ENCODE data around the gene COA5.

COA5 gene

DNA sequence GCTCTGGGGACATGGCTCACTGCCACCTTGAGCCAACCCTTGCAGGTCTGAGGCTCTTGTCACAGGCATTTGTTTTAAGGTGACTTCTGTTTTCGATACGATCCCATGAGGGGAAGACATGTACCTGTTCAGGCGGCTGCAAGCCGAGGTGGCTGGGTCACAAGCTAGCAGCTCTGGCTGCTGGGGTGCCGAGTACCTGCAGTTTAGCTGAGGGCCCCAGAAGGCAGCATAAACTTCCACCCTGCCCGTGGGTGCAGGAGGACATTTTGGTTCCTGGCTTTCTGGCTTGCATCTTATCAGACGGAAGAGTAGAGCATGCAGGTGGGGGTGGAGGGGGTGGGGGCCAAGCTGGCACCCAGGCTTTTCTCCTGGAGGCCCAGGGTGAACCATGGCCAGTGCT, 28.4 kb downstream of the COA5 start:
- no peak overlapping the region for H3K27ac ChIP-seq
- H3K27me3 ChIP-seq (ENCODE audit: control insufficient read depth, insufficient read depth, low read length), result no peaks in the 10 kb centered on the region
- H3K4me1 ChIP-seq, result no peaks in the 10 kb centered on the region
- H2AFZ ChIP-seq, result no peak overlapping the region
- no peaks in the 10 kb centered on the region for H3K79me2 ChIP-seq
- TF ChIP-seq, protein P1, sequence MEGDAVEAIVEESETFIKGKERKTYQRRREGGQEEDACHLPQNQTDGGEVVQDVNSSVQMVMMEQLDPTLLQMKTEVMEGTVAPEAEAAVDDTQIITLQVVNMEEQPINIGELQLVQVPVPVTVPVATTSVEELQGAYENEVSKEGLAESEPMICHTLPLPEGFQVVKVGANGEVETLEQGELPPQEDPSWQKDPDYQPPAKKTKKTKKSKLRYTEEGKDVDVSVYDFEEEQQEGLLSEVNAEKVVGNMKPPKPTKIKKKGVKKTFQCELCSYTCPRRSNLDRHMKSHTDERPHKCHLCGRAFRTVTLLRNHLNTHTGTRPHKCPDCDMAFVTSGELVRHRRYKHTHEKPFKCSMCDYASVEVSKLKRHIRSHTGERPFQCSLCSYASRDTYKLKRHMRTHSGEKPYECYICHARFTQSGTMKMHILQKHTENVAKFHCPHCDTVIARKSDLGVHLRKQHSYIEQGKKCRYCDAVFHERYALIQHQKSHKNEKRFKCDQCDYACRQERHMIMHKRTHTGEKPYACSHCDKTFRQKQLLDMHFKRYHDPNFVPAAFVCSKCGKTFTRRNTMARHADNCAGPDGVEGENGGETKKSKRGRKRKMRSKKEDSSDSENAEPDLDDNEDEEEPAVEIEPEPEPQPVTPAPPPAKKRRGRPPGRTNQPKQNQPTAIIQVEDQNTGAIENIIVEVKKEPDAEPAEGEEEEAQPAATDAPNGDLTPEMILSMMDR (IDR thresholded peaks at IDR 0.05), result no peak
- H3K4me2 ChIP-seq (ENCODE audit: low read length), result no peak overlapping the region
- H3K9me3 ChIP-seq (ENCODE audit: control insufficient read depth, low read length), result no peaks in the 10 kb centered on the region
- no peak overlapping the region for H3K4me3 ChIP-seq (ENCODE audit: low read depth, low read length)
- H3K9ac ChIP-seq, result no peak overlapping the region
- H3K36me3 ChIP-seq (ENCODE audit: control insufficient read depth, insufficient read depth, low read length), result no peaks in the 10 kb centered on the region

GRCh38 chr2:98578231-98578630, 30.1 kb downstream of the COA5 start:
- Histone ChIP-seq H3K27me3 (ENCODE audit: control insufficient read depth, insufficient read depth, low read length) (no peaks in the 10 kb centered on the region), H2AFZ (no peak overlapping the region), H3K9me3 (ENCODE audit: control insufficient read depth, low read length) (no peaks in the 10 kb centered on the region), H3K27ac (no peak overlapping the region), H3K4me2 (ENCODE audit: low read length) (no peak overlapping the region), H3K36me3 (ENCODE audit: control insufficient read depth, insufficient read depth, low read length) (no peaks in the 10 kb centered on the region), H3K79me2 (no peaks in the 10 kb centered on the region), H3K9ac (no peak overlapping the region), H3K4me3 (ENCODE audit: low read depth, low read length) (no peak overlapping the region), H3K4me1 (no peaks in the 10 kb centered on the region)
- TF ChIP-seq, protein P1 (IDR thresholded peaks at IDR 0.05), result no peak

DNA sequence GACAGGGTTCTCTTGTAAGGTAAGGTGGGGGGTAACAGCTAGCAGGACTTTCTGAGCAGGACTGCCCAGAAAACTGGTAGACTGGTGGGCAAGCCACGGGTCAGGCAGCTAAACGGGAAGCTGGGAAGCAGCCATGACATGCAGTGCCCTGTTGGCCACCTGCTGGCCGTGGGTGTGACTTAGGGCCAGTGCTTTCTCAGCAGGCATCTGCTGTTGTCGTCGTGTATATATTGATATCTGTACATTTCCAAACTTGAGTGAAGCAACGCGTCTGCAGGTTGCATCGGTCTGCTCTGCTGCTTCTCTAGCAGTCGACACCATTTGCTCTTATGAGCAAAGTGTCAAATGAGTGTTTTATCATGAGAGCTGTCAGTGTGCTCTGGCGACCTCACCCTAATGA, 31.0 kb downstream of the COA5 start:
- H3K9ac ChIP-seq, result no peak overlapping the region
- H3K27ac ChIP-seq, result no peak overlapping the region
- no peaks in the 10 kb centered on the region for H3K9me3 ChIP-seq (ENCODE audit: control insufficient read depth, low read length)
- no peaks in the 10 kb centered on the region for H3K79me2 ChIP-seq
- TF ChIP-seq, protein P1 (IDR thresholded peaks at IDR 0.05), result no peak
- H3K27me3 ChIP-seq (ENCODE audit: control insufficient read depth, insufficient read depth, low read length), result no peaks in the 10 kb centered on the region
- no peaks in the 10 kb centered on the region for H3K36me3 ChIP-seq (ENCODE audit: control insufficient read depth, insufficient read depth, low read length)
- H2AFZ ChIP-seq, result no peak overlapping the region
- no peak overlapping the region for H3K4me2 ChIP-seq (ENCODE audit: low read length)
- no peaks in the 10 kb centered on the region for H3K4me1 ChIP-seq
- no peak overlapping the region for H3K4me3 ChIP-seq (ENCODE audit: low read depth, low read length)

DNA sequence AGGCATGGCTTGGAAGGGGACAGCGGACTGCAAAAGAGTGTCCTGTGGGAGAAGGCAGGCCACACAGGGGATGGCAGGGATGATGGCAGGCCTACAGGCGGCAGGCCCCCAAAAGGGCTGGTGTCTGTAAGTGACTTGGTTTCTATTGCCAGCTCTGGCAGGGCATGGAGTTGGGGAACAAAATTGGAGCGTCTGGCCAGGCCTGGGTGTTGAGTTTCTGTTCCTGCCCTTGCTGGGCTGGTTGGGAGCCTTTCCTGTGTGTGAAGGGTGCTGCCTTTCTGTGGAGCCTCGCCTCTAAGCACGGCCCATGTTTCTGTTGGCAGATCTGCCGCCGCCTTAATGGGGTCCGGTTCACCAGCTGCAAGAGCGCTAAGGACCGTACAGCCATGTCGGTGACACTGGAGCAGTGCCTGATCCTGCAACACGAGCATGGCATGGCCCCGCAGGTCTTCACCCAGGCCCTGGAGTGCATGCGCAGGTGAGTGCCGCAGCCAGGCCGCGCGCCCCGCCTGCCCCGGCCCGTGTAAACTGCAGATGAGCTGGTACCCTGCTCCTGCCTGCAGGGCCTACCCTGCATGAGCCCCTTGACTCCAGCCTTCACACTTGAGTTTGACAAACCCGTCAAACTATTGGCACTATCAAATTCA, 31.5 kb downstream of the COA5 start:
- H3K27ac ChIP-seq, result no peak overlapping the region
- no peaks in the 10 kb centered on the region for H3K36me3 ChIP-seq (ENCODE audit: control insufficient read depth, insufficient read depth, low read length)

More for the DNA sequence above, 31.5 kb downstream of the COA5 start:
- H3K4me2 ChIP-seq (ENCODE audit: low read length), result no peak overlapping the region
- H3K79me2 ChIP-seq, result no peaks in the 10 kb centered on the region
- H3K4me3 ChIP-seq (ENCODE audit: low read depth, low read length), result no peak overlapping the region
- H3K27me3 ChIP-seq (ENCODE audit: control insufficient read depth, insufficient read depth, low read length), result no peaks in the 10 kb centered on the region
- no peaks in the 10 kb centered on the region for H3K9me3 ChIP-seq (ENCODE audit: control insufficient read depth, low read length)
- no peaks in the 10 kb centered on the region for H3K4me1 ChIP-seq
- TF ChIP-seq, protein P1 (IDR thresholded peaks at IDR 0.05), result no peak
- H3K9ac ChIP-seq, result no peak overlapping the region
- no peak overlapping the region for H2AFZ ChIP-seq
